HG03103 (cell line): ENCODE measurements around the gene HSD11B2.

ENCODE experiments used
- ATAC-seq: cut with Tn5 transposase; IDR thresholded peaks from one replicate; pipeline ENCODE4 v1.9.1; 2021; ENCODE audit warnings: low read depth; ENCODE audit not compliant: unreplicated experiment

The HSD11B2 gene

DNA sequence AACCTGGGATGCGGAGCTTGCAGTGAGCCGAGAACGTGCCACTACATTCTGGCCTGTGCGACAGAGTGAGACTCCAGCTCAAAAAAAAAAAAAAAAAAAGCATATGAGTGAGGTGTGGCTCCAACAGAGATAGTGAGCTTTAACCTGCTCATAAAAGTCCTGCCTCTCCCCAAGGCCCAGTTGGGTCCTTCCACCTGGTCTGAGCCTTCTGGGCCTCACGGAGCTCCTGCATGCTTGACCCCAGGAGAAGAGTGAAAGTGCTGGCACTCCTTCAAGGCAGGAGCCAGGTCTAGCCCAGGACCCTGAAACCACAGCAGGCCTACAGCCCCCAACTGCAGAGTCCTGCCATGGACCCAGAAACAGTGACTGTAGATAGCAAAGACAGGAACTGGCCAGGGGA, 17.7 kb downstream of the HSD11B2 start:
- ATAC-seq, result no peak

DNA sequence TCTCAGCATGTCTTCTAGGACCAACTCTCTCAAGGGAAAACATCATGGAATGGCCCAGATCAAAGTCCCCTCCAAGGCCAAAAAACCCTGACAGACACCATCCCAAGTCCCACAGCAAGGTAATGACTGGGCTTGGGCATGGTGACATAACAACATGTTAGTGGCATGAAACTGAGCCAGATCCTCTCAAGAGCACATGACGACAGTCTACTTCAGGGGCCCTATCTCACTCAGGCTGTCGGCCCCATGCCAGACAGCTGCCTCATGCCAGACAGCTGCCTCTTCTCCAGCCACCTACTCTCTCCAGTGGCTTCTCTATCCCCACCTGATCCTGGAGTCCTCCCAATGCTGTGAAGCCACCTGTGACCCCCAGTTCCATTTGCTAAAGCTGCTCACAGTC, 18.4 kb downstream of the HSD11B2 start:
- ATAC-seq, result no peak

DNA sequence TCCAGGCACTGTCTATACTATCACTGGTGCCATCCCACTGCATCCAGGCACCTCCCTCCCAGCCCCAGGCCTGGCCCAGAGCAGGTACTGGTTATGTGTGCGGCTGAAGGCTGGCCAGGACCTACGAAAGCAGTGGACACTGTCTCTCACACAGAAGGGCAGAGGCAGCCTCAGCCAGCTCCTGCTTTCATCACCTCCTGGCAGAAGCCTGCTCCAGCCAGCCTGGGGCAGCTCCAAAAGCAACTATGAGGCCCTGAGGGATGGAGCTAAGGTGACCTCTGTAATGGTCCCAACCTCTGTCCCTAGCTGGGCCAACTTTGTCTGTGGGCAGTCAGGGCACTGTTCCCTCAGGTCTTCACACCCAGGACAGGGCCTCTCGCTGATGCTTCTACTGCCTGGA, 18.8 kb downstream of the HSD11B2 start:
- no peak for ATAC-seq

DNA sequence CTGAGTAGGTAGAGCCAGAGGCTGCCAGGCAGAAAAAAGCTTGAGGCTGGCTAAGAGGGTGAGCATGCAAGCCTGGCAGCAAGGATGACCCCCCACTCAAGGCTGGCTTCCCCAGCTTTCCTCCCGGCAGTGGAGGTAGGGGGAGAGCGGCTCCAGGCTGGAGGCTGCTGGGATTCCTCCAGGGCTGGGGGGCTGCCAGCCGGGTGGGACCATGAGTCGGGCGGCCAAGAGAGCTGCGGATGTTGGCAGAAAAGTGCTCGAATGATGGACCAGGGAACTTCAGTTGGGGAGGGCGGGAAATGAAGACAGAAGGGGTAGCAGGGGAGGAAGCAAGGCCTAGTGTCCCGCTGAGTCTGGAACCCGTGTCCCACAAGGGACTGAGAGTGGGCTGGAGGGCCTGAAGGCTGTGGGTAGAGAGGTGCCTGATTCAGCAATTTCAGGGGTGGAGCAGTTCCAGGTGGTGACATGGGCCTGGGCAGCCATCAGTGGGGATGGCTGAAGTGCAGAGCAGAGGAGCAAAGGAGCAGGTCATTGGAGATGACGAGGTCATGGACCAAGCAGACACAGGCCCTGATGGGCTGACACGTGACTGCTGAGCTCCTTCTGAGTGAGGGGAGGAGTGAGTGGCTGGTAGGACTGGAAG, 20.3 kb downstream of the HSD11B2 start:
- no peak for ATAC-seq

DNA sequence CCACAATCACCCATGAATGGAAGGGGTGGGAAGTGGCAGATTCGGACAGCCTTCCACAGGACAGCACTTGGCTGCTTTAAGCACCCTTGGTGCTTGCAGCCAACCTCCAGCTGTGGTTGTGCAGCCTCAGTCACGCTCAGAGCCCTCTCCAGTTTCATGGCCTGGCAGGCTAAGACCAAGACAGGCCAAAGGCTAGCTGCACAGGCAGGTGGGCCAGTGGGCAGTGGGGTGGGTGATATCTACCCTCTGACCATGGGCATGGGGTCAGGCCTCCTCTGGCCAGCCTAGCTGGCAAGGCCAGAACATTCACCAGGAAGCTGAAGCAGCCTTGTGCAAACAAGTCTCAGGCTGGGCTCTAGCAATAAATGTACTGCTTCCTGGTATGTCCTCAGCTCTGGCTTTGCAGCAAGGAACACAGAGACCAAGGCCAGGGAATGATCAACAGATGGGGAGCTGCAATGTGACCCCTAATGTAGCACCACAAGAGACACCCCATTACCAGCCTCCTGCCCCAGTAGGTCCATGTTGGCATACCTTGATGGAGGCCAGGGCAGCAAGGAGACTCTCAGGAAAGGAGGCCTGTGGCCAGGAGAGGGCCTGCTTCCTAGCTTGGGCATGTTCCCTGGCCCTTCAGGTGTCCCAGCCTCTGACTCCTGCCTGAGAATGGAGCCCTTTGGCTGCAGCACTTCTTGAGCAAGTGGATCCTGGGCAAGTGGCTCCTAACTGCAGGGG, 20.9 kb downstream of the HSD11B2 start:
- no peak for ATAC-seq

DNA sequence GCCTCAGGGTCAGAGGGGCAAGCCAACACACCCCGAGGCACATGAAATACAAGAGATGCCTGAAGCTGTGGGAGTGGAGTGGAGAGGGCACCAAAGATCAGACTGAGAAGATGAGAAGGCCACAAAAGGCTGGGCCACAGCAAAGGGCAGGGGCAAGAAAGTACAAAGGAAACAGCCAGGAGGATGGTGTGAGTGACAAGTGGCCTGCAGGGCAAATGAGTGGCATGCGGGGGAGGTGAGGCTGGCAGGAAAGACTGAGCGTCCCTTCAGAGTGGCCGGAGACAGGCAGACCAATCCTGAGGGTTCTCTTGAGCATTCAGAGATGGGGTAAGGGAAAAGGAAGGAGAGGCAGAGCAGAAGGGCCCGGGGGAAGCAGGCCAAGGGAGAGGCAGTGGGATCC, 23.2 kb downstream of the HSD11B2 start:
- ATAC-seq, result no peak

DNA sequence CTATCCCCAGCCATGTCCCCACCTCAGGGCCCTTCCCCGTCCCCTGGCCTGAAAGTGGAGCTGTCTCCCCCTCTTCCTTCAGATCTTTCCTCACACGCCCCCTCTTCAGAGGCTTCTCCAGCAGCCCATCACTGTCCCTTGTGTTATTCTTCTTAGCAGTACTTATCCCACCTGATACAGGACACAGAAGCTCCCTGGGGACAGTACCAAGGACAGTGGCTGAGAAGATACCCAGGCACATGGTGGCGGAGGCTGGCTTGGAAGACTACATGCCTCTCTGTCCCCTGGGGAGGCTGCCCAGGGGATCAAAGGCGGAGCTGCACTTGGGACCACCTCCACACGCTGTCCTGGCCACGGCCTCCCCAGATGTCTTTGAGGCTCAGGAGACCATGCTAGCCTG, 23.9 kb downstream of the HSD11B2 start:
- no peak for ATAC-seq

DNA sequence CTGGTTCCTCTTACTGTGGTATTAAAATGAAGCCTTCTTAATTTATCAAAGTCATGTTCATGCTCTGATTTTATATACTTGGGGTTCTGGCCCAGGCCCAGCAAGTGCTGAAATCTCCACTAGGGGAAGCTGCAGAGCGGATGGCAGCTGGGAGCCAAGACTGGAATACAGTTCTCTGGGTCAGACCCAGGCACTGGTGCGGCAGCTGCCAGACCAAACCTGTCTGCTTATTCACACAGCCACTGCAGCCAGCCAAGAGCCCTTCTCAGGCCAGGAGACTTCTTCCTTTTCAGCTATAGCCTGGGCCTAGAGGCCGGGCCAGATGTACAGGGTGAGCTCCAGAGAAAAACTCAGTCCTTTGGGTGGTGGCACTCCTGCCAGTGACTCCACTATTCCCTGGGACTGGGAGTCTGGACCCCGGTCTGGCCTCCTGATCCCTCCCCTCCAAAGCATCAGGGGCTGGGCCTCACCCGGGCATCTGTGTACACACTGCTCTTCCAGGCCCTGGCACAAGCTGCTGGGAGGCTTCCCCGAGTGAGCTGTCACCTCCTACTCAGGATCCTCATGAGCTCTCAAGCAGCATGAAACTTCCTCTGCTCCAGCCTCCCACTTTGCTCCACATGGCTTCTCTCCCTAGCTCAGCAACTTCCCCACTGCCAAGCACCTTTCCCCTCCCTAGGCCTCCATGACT, 25.6 kb downstream of the HSD11B2 start:
- ATAC-seq, result no peak

DNA sequence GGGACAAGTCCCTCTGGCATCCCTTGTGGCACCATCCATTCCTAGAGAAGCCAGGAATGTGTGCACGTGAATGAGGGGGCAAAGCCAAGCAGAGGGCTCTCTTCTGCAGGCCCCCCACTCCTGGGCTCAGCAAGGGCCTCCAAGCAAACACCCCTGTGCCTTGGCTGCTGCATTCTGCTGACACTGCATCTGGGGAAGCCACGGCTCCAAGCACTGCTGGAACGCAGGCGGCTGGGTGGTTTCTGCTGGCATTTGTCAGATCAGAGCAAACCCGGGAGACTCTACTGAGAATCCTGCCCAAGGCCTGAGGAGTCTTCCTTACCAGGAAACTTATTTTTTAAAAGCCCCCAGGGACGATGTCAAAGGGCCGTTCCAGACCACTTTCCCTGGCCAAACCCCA, 26.7 kb downstream of the HSD11B2 start:
- no peak for ATAC-seq

DNA sequence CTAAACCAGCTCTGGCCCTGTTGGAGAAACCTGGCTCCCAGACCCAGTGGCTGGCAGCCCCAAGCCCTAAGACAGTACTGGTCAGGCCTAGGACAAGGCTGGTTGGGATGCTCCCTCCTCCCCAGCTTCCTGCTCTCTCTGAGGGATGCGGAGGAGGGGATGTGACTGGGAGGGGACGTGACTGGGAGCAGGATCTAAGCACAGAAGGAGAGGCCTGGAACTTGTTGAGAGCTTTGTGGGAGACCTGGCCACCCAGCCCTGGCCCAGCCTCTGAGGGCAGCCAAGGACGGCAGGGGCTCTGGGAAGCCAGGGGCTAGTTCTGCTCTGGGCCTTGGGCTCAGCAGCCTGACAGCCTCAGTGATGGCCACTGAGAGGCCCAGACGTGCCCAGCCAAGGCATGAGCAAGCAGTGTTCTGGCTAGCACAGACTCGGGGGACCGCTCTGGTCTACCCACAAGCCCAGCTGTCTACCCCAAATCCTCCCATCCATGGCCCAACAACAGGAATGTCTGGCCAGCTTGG, 27.3 kb downstream of the HSD11B2 start:
- no peak for ATAC-seq

DNA sequence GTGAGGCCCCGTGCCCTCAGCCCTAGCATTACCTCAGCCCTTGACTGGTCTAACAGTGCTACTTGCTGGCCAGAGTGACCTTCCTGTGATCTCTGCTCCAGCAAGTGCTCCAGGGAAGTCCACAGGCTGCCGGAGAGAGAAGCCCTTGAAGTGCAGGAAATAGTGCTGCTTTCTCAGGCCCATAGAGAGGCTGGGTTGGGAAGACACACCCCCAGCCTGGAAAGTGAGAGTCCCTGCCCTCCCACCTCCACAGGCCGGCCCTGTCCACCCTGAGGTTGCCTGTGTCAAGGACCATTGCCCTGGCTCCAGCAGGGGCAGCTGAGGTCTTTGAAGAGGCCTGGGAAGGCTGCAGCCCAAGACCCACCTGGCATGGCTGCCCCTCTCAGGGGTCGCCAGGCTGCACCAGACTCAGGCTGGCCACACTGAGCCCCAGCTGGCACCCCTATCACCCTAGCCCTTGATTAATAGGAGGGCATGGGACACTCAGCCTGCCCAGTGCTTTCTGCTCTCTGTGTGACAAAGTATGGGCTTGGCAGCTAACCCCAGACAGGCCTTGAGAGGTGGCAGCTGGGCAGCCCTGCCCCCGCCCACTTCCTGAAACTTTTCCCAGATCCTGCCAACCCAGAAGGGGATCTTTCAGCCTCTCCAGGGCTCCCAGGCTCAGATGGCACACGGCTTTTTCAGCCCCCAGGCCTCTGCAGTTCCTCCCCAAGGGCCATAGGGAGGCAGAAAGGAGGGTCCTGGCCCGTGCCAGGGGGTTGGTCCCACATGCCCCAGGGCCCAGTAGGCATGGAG, 28.3 kb downstream of the HSD11B2 start:
- ATAC-seq, result no peak

DNA sequence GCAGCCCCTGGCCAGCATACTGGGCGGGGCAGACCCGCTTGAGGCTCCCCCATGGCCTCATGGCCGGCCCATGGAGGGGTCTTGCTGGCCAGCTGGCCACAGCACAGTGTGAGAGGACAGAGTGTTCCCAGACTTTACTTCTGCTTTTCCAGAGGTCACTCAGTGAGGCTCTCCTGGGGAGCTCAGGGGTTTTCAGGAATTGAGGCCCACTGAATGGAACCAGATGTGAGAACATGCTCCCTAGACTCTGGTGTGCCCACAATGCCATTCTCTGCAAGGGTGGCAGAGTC, 28.9 kb downstream of the HSD11B2 start:
- no peak for ATAC-seq

DNA sequence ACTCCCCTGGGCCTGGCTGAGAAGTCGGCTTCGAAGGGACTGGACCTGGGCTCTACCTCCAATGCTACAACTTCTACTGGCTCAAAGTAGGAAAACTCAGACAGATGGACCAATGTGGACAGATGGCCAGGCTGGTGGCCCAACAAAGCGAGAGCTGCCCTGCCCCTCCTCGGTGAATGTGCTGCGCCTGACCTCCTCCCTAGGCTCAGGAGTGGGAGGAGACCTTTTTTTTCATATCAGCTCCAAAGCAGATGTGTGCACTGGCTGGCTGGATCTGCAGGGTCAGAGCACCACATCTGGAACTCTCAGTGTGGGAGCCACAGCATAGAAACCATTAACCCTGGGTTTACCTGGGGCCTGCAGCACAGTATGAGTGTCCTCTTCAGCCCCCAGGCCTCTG, 29.2 kb downstream of the HSD11B2 start:
- ATAC-seq, result no peak

DNA sequence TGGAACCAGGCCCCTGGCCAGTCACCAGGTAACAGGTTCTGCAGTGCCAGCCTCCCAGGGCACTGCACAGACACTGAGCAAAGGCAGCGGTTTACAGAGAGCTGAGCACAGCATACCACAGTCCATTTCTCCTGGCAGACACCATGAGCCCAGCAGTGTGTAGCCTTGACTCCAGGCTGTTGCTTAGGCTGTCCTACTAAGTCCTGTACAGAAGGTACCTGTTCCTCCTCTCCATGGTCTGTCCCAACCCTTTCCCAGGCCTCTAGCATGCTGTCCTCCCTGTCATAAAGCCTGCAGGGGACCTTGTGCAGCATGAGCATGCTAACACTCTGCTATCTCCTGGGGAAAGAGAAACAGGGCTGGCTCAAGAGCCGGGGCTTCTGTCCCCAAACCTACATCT, 30.0 kb downstream of the HSD11B2 start:
- no peak for ATAC-seq

DNA sequence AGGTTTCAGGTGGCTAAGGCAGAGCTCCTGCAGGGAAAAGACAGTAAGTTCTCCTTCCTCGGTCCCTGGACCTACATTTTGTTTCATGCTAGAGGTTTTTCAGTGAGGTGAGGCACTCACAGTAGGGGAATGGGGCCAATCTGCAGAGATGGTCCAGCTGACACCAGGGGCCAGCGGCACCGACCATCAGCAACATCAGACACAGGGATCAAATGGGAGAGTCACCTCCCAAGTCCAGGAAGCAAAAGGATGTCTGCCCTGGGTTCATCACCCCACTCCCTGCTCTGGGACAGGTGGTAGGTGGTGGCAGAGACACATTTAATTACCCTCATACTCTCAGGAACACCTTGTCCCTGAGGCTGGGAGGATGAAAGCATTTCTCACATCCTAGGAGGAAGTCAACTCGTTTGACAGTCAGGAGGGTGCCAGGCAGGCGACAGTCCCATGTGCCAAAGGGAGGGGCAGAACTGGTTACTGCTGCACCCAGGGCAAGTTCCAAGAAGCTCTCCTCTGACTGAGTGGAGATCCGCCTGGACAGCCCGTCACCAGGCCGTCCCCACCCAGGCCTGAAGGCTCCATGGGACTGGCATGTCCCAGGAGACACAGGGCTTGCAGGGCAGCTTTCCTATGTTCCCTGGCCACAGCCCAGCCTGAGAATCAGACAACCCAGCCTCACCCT, 30.8 kb downstream of the HSD11B2 start:
- ATAC-seq, result no peak

DNA sequence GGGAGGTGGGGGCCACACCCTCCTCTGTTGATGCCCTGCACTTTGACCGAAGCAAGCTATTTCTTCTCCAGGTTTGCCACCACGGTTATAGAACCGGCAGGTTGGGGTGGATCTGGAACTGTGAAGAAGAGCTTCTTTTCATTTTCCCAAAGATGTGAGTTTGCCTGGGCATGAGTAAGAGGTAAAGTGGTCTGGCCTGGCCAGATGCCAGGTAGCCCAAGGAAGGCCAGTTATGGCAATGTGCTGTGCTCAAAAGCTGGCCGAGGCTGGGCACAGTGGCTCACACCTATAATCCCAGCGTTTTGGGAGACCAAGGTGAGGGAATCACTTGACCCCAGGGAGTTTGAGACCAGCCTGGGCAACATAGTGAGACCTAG, 31.3 kb downstream of the HSD11B2 start:
- no peak for ATAC-seq

DNA sequence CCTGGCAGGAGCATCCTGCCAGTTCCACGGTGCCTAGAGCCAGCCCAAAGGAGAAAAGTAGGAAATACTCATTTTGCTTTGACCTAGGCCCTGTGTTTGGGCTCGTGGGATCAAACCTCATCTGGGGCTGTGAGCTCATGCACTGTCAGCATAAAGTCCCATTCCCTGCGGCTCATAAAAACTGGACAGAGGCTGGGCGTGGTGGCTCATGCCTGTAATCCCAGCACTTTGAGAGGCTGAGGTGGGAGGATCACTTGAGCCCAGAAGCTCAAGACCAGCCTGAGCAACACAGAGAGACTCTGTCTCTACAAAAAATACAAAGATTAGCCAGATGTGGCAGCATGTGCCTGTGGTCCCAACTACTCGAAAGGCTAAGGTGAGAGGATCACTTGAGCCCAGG, 32.1 kb downstream of the HSD11B2 start:
- no peak for ATAC-seq

DNA sequence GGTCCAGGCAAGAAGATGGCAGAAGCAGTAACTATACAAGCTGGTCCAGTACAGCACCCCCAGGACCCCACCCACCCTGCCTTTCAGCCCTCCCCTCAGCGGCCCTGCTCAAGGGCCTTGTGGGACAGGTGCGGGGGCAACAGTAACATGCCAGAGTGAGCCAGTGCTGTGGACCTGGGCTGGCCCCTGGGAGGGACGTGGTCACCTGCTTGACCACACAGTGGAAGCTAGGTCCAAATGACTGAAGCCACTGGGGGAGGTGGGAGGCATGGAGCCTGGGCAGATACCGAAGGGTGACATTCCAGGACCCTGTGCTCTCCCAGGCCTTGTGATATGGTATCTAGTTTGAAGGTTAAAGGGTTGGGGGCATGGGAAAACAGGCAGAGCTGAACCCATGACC, 32.8 kb downstream of the HSD11B2 start:
- ATAC-seq, result no peak

DNA sequence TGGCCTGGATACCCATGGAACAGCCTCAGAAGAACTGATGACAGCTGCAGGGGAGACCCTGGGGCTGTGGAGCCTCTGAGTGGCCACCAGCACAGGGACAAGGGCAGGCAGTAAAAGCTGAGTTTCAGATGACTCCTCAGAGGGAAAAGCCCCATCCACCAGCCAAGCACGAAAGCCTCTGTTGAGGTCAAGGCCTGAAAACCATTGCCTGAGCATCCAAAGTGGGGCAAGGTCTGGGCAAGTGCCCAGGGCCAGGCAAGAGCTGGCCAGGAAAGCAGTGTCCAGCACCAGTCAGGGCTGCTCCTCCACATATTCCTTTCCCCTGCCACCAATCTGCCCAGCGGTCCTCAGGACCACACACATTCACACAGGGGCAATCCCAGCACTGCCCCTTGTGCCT, 33.6 kb downstream of the HSD11B2 start:
- ATAC-seq, result no peak

DNA sequence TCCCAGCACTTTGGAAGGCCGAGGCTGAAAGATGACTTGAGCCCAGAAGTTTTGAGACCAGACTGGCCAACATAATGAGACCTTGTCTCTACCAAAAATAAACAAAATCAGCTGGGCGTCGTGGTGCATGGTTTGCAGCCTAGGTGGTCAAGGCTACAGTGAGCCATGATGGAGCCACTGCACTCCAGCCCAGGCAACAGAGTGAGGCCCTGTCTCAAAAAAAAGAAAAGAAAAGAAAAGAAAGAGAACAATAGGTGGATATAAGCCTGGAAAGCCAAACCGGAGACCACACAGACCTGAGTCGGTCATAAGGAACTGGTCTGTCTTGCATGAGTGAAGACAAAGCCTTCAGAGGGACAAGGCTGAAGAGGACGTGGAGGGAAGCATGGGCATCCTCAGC, 35.7 kb downstream of the HSD11B2 start:
- no peak for ATAC-seq

DNA sequence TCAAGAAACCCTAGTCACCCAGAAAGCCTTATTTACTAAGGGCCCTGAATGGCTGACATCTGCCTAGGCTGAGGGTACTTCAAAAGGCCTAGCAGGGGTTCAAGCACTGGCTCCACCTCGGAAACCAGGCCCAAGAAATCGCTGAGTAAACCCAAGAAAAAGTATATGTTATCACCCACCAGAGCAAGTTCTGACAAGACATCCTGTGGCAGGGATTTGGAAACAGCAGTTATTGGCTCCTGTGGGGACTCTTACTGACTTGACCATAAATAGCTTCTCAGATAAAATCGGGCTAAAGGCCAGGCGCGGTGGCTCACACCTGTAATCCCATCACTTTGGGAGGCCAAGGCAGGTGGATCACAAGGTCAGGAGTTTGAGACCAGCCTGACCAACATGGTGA, 37.8 kb downstream of the HSD11B2 start:
- no peak for ATAC-seq
